ENCODE measurements around the gene IER5. TPM values are rescaled to one million over a fixed set of nuclear protein-coding genes. Genes with fewer than 3 reads are reported as not detected.

The IER5 gene
- total and polyA plus RNA-seq, 9 of the 15 experiments (the other 6 are each of a cell fraction or from before 2014, with no cell fraction given) = 2.4 to 32.1 (median 12.0) TPM

DNA sequence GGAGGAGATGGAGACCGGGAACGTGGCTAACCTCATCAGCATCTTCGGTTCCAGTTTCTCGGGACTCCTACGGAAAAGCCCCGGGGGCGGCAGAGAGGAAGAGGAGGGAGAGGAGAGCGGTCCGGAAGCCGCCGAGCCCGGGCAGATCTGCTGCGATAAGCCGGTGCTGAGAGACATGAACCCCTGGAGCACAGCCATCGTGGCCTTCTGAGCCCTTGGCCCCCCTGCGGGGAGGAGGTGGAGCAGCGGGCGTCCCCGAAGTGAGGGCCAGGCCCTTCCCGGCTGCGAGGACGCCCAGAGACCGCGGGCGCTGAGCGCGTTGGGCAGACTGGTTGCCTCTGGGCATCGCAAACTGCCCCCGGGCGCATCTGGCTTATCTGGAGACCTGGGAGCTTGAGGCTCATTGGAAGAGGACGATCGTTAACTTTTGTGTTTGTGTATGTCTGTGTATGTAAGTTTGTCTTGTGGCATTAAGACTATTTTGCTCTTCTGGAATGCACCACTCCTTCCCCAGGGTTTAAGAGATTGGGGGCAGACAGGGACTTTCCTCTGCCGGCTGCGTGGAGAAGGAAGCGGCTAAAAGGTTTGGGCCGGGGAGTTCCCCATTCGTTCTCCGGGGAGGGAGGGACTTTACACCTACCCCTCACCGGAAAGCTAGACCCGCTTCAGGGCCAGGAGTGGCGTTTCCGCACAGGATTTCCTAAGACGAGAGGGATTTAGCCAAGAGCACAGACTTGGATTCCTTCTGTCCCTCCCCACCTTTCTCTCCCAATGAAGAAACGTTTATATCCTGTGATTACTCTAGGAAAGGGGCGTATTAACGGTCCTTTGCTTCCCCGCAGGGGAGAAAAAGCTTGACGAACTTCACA, 1.4 kb downstream of the IER5 start (continued):
- peak; percentile 54 for TF ChIP-seq MGA (IDR thresholded peaks at IDR 0.05)
- peak; percentile 46; the same call in 1 of the 2 replicates for TF ChIP-seq JUND (IDR thresholded peaks at IDR 0.05; ENCODE audit: borderline replicate concordance, low read depth, low read length)
- TF ChIP-seq JUND (tag; IDR thresholded peaks at IDR 0.05; ENCODE audit: borderline replicate concordance, low read depth, low read length) = no peak; the same call in 2 of the 3 replicates
- TF ChIP-seq, protein P1, sequence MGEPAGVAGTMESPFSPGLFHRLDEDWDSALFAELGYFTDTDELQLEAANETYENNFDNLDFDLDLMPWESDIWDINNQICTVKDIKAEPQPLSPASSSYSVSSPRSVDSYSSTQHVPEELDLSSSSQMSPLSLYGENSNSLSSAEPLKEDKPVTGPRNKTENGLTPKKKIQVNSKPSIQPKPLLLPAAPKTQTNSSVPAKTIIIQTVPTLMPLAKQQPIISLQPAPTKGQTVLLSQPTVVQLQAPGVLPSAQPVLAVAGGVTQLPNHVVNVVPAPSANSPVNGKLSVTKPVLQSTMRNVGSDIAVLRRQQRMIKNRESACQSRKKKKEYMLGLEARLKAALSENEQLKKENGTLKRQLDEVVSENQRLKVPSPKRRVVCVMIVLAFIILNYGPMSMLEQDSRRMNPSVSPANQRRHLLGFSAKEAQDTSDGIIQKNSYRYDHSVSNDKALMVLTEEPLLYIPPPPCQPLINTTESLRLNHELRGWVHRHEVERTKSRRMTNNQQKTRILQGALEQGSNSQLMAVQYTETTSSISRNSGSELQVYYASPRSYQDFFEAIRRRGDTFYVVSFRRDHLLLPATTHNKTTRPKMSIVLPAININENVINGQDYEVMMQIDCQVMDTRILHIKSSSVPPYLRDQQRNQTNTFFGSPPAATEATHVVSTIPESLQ (CRISPR knock-in tag; IDR thresholded peaks at IDR 0.05) = no peak
- TF ChIP-seq FOXM1 (IDR thresholded peaks at IDR 0.05; ENCODE audit: low read depth) = no peak
- TF ChIP-seq FOXM1 (CRISPR knock-in tag; IDR thresholded peaks at IDR 0.05; ENCODE audit: low read depth) = no peak
- peak; percentile 33 to 71; a peak in 2 of 4 replicates for TF ChIP-seq MLLT1 (IDR thresholded peaks at IDR 0.05)
- TF ChIP-seq ZNF449 (CRISPR knock-in tag; IDR thresholded peaks at IDR 0.05) = no peak
- TF ChIP-seq HNRNPL (IDR thresholded peaks at IDR 0.05; ENCODE audit: low read depth, low read length) = peak; percentile 87; the same call in 1 of the 2 replicates
